Gastrocnemius medialis (tissue), 4 donors: ENCODE measurements around the gene DNAH2.

Source experiments
- CTCF ChIP-seq, 5 experiments: fragments of 450-650 bp in 3 of 5; fragments of 200-600 bp in 2 of 5; sonication (generic) in 2 of 5; IDR thresholded peaks in 4 of 5; conservative IDR thresholded peaks in 1 of 5; 1 replicate in 4 of 5; 2 replicates in 1 of 5; pipeline ENCODE4 v1.5.1; 2016 to 2019; ENCODE audit warnings: antibody characterized with exemption in 5 of 5, mild to moderate bottlenecking in 3 of 5, moderate library complexity in 3 of 5
- POLR2A ChIP-seq, 2 donors: fragments of 450-650 bp; IDR thresholded peaks; one replicate each; pipeline ENCODE4 v1.6.1; 2017; ENCODE audit warnings: antibody characterized with exemption in 2 of 2, mild to moderate bottlenecking in 2 of 2, moderate library complexity in 2 of 2

DNA sequence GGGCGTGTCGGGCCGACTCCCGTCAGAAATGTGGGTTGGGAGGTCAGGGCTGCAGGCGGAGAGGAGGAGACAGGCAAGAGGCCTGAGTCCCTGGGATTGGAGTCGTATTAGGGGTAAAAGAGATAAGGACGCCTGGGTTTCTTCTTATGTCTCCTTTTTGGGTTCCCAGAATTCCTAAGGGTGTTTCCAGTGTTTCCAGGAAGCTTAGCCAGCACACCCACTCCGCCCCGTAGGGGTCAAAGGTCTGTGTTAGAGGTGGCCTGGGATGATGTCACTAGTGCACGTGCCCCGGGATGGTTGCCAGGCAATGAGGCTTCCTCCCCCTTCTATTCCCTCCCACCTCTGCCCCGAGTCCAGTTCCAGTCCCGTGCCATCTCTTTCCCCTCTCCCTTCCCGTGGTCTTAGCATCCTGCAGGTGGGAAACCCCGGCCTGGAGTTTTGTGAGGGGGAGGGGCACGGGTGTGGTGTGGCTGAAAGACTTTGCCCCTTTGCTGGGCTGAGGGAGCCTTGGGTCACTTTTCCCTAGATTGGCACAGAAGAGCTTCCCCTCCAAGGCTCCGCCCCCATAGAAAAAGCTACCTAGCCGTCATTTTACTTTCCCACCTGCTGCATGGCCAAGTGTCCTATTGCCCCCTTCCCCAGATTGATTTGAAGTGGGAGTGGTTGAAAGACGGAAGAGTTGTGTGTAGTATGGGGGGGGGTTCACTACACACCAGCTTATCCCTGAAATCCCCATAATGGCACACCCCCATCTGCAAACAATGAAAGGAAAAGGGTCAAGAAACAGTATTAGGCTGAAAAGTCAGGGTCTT lies 119.3 kb downstream of the DNAH2 start:
- peak in 1 of 5 experiments; percentile 26 for TF ChIP-seq CTCF (IDR thresholded peaks at IDR 0.05 in 4 of 5, conservative IDR thresholded peaks at IDR 0.05 in 1 of 5)
- TF ChIP-seq POLR2A (IDR thresholded peaks at IDR 0.05) = no peak
